ENCODE results near the gene ANO5.

DNA sequence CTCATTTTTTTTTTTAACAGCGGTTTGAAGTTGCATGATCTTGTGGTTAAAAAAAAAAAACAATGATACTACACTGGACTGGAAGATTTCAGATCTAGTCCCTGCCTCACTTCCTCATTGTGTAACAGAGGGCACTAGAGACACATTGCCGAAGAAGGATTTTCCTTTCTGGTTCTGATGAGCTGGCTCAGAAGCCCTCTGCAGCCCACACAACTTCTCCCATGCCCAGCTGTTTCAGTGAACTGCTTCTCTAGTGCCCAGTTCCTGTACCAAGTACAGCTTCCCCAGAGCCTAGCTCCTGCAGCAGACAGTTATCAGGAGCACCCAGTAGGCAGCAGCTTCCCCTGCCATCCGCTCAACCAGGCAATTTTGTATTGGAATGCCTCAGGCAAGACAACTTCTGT lies 29.5 kb upstream of the ANO5 start:
- TF ChIP-seq, protein P1, sequence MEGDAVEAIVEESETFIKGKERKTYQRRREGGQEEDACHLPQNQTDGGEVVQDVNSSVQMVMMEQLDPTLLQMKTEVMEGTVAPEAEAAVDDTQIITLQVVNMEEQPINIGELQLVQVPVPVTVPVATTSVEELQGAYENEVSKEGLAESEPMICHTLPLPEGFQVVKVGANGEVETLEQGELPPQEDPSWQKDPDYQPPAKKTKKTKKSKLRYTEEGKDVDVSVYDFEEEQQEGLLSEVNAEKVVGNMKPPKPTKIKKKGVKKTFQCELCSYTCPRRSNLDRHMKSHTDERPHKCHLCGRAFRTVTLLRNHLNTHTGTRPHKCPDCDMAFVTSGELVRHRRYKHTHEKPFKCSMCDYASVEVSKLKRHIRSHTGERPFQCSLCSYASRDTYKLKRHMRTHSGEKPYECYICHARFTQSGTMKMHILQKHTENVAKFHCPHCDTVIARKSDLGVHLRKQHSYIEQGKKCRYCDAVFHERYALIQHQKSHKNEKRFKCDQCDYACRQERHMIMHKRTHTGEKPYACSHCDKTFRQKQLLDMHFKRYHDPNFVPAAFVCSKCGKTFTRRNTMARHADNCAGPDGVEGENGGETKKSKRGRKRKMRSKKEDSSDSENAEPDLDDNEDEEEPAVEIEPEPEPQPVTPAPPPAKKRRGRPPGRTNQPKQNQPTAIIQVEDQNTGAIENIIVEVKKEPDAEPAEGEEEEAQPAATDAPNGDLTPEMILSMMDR (optimal IDR thresholded peaks at IDR 0.05 in 1 of 3, IDR thresholded peaks at IDR 0.05 in 1 of 3, conservative IDR thresholded peaks at IDR 0.05 in 1 of 3; ENCODE audit: extremely low read depth in 1 of 3, insufficient read depth in 2 of 3, low read length in 3 of 3) = no peak
- no peak for TF ChIP-seq EZH2 (IDR thresholded peaks at IDR 0.05; ENCODE audit: low read length)
